ENCODE results near the gene CACNG1.

CACNG1 gene

GRCh38 chr17:67027031-67027628 lies 17.2 kb upstream of the CACNG1 start:
- Mint-ChIP-seq H3K4me3 (no peak overlapping the region), H3K4me1 (no peaks in the 10 kb centered on the region), H3K27ac (no peak overlapping the region), H3K36me3 (ENCODE audit: low read depth) (no peaks in the 10 kb centered on the region), H3K9me3 (no peaks in the 10 kb centered on the region), H3K27me3 (ENCODE audit: low read depth, poor library complexity) (peaks cover 3% of the 10 kb centered on the region)
- no peak for DNase-seq
- TF ChIP-seq CTCF (IDR thresholded peaks at IDR 0.05): no peak

GRCh38 chr17:67030641-67031040 lies 13.7 kb upstream of the CACNG1 start:
- Mint-ChIP-seq H3K4me3 (no peak overlapping the region), H3K27me3 (ENCODE audit: low read depth, poor library complexity) (peaks cover 6% of the 10 kb centered on the region), H3K9me3 (no peaks in the 10 kb centered on the region), H3K36me3 (ENCODE audit: low read depth) (no peaks in the 10 kb centered on the region), H3K27ac (no peak overlapping the region), H3K4me1 (no peaks in the 10 kb centered on the region)
- TF ChIP-seq CTCF (IDR thresholded peaks at IDR 0.05): no peak
- no peak for DNase-seq

GRCh38 chr17:67032382-67032781 lies 12.0 kb upstream of the CACNG1 start:
- Mint-ChIP-seq H3K27me3 (ENCODE audit: low read depth, poor library complexity) (peaks cover 8% of the 10 kb centered on the region), H3K4me1 (no peaks in the 10 kb centered on the region), H3K36me3 (ENCODE audit: low read depth) (no peaks in the 10 kb centered on the region), H3K9me3 (no peaks in the 10 kb centered on the region), H3K4me3 (no peak overlapping the region), H3K27ac (no peak overlapping the region)
- DNase-seq: no peak
- no peak for TF ChIP-seq CTCF (IDR thresholded peaks at IDR 0.05)

- Mint-ChIP-seq H3K4me3 (no peak overlapping the region), H3K36me3 (ENCODE audit: low read depth) (no peaks in the 10 kb centered on the region), H3K4me1 (no peaks in the 10 kb centered on the region), H3K27me3 (ENCODE audit: low read depth, poor library complexity) (peaks cover 9% of the 10 kb centered on the region), H3K27ac (no peak overlapping the region), H3K9me3 (no peaks in the 10 kb centered on the region)
- TF ChIP-seq CTCF (IDR thresholded peaks at IDR 0.05): no peak
- DNase-seq: no peak
Measured at GRCh38 chr17:67032985-67033384, 11.4 kb upstream of the CACNG1 start.

GRCh38 chr17:67033613-67034012 lies 10.7 kb upstream of the CACNG1 start:
- Mint-ChIP-seq H3K9me3 (no peaks in the 10 kb centered on the region), H3K27ac (no peak overlapping the region), H3K36me3 (ENCODE audit: low read depth) (no peaks in the 10 kb centered on the region), H3K4me3 (no peak overlapping the region), H3K4me1 (no peaks in the 10 kb centered on the region), H3K27me3 (ENCODE audit: low read depth, poor library complexity) (peaks cover 14% of the 10 kb centered on the region)
- no peak for TF ChIP-seq CTCF (IDR thresholded peaks at IDR 0.05)
- no peak for DNase-seq
